ENCODE measurements around the gene IP6K2.

The IP6K2 gene

DNA sequence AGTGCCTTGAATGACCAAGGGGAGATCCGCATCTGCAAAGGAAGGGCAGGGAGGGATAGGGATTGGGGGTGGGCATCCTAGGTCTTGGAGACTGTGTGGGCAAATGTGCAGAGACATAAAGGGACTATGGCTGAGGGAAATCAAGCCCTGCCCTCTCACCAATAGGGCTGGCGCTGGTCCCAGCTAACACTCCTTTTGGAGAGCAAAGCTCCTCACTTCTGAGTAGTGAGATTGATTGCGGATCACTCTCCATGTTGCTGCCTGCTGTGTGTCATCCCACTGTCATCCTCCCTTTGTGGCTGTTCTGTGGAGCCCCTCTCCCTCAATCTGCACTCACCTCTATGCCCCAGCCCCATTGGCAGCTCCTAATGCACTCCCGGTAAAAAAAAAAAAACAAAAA is 52.1 kb downstream of the IP6K2 start:
- no peak for DNase-seq (ENCODE audit: low spot score)
- in situ Hi-C loops (cut with MboI; ENCODE audit: low pct_unique_long_range_greater_than_20kb, low sequenced_read_pairs, unreplicated experiment) = no loop called here
- TF ChIP-seq, protein P1, sequence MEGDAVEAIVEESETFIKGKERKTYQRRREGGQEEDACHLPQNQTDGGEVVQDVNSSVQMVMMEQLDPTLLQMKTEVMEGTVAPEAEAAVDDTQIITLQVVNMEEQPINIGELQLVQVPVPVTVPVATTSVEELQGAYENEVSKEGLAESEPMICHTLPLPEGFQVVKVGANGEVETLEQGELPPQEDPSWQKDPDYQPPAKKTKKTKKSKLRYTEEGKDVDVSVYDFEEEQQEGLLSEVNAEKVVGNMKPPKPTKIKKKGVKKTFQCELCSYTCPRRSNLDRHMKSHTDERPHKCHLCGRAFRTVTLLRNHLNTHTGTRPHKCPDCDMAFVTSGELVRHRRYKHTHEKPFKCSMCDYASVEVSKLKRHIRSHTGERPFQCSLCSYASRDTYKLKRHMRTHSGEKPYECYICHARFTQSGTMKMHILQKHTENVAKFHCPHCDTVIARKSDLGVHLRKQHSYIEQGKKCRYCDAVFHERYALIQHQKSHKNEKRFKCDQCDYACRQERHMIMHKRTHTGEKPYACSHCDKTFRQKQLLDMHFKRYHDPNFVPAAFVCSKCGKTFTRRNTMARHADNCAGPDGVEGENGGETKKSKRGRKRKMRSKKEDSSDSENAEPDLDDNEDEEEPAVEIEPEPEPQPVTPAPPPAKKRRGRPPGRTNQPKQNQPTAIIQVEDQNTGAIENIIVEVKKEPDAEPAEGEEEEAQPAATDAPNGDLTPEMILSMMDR (IDR thresholded peaks at IDR 0.05; ENCODE audit: extremely low read depth, insufficient read depth, missing control alignments) = no peak

DNA sequence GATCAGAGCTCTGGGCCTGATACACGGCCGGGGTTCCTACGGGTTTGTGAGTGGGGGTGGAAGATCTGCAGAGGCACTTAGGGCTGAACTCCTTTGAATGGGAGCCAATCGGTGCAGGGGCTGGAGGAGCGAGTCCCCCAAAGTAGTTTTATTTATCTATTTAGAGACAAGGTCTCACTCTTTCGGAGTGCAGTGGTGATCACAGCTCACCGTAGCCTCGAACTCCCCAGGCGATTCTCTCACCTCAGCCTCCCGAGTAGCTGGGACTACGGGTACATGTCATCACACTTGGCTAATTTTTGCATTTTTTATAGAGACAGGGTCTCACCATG is 52.7 kb downstream of the IP6K2 start:
- TF ChIP-seq, protein P1 (IDR thresholded peaks at IDR 0.05; ENCODE audit: extremely low read depth, insufficient read depth, missing control alignments) = no peak
- no peak for DNase-seq (ENCODE audit: low spot score)
- in situ Hi-C loops (cut with MboI; ENCODE audit: low pct_unique_long_range_greater_than_20kb, low sequenced_read_pairs, unreplicated experiment) = no loop called here

DNA sequence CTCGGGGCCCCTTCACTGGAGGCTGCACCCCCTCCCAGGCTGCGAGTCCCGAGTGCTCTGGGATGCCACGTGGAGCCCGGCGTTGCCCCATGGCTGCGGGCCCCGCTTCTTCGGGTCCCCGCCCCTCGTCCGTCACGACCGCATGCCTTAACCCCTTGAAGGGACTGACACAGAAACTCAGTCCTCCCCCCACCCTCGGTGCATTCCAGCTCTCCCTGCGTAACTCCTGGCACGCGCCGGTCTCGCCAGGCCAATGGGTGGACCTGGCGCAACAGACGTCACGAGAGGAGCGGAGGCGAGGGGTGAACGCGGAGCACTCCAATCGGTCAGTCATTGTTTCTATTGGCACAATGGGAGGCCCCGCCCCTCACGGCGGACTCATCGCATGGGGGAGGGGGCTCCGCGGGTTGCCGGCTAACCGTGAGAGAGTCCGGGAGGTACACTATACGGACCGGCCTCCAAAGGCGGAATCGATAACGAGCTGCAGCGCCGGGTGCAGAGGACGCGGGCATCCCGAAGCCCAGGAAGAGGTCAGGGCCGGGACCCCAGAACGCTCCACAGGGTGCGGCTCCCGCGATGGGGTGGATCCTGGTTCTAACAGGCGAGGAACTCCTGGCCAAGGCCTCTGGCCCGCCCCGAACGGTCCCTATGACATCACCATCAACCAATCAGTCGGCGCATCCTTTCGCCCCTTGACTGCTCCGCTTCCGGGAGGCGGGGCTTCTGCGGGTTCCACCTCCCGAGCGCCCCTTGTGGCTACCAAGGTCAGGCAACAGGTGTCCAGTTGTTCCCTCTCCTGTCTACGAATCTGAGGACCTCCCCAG is 53.3 kb downstream of the IP6K2 start:
- in situ Hi-C loops (cut with MboI; ENCODE audit: low pct_unique_long_range_greater_than_20kb, low sequenced_read_pairs, unreplicated experiment) = no loop called here
- DNase-seq (ENCODE audit: low spot score) = peak; percentile 99
- TF ChIP-seq, protein P1 (IDR thresholded peaks at IDR 0.05; ENCODE audit: extremely low read depth, insufficient read depth, missing control alignments) = peak; percentile 81

DNA sequence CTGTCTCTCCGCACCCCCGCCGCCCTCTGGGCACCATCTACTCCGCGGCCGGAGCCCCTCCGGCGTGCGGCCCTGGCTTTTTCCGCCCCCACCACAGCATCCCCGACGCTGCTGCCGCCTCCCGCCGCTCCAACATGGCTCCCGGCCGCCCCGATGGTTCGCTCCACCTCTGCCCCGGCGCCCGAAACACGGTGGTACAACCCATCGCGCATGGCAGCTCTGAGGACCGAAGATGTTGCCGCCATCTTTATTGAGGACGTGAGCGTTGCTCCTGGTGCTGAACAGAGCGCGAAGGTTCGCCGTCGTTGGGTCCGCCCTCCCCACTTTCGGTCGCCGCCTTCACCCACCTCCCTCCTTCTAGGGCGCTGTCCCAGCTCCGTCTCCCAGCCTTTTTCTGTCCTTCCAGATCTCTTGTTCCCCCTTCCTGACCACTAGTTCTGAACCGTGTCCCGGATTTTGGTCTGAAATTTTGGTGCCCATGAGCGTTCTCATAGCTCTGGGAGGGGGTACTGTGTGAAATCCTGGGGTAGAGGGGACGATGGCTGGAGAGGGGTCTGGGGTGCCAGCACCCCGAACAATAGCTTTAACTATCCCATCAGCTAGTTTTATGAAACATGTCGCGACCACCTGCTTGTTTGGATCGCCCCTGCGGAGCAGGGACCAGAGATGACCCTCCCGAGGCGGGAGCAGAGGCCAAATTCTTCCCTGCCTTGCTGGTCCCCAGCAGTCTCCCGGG is 54.1 kb downstream of the IP6K2 start, which contains the start of gene CELSR3:
CELSR3 (minus strand) TSS at position 134 of the 736 bp plus-strand sequence. CDS start 252 bp downstream, outside the sequence.
- peak; percentile 73 for DNase-seq (ENCODE audit: low spot score)
- in situ Hi-C loops (cut with MboI; ENCODE audit: low pct_unique_long_range_greater_than_20kb, low sequenced_read_pairs, unreplicated experiment) = no loop called here
- TF ChIP-seq, protein P1 (IDR thresholded peaks at IDR 0.05; ENCODE audit: extremely low read depth, insufficient read depth, missing control alignments) = no peak

DNA sequence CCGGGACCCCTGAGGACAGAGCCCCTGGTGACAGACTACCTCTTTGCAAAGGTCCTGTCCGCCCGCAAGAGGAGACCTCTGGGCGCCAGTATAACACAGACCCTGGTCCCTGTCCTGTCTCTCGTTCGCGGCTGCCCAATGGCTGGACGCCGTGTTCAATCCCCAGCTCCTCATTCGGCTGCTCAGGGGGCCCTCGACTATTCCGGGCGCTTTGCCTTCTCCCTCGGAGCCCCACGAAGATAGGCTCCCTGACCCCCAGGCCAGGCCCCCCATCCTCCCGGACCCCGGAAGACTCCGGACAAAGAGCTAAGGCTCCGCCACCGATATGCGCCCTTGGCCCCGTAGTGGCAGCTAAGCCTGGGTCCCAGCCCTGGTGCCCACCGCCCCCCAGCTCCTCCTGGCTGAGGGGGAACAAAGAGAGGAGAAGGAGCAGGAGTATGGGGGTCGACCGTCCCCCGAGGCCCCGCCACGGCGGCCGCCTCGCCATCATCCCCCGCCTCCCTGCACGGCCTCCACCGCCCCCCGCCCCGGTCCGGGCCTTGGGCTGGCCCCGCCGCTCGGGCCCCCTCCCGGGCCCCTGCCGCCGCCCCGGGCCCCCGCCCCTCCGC is 54.8 kb downstream of the IP6K2 start:
- DNase-seq (ENCODE audit: low spot score) = no peak
- in situ Hi-C loops (cut with MboI; ENCODE audit: low pct_unique_long_range_greater_than_20kb, low sequenced_read_pairs, unreplicated experiment) = no loop called here
- TF ChIP-seq, protein P1 (IDR thresholded peaks at IDR 0.05; ENCODE audit: extremely low read depth, insufficient read depth, missing control alignments) = no peak

DNA sequence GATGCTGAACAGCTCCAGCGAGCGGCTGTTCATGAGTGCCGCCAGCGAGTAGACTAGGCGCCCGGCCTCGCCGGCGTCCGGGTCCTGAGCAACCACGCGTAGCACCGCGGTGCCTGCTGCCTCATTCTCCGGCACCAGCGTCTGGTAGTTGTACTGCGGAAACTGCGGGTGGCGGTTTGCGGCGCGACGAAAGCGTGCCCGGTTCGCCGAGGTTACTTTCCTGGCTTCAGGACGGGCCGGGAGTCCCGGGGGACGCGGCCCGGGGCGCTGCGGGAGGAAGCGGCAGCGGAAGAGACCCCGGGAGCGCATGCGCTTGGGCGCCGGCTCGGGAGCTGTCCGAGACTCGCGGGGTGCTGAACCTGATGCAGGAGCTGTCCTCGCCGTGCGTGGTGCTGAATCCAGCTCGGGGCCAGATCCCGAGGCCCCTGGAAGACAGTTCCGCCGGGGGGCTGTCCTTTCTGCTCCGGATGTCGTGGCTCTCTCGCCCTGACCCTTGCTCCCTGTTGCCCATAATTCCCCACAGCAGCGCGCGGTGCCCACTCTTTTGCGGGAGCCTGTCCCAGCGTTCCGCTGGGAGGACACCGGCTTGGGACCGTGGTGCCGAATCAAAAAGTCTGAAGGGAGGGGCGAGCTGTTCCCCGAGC is 55.4 kb downstream of the IP6K2 start:
- DNase-seq (ENCODE audit: low spot score) = peak; percentile 92
- TF ChIP-seq, protein P1 (IDR thresholded peaks at IDR 0.05; ENCODE audit: extremely low read depth, insufficient read depth, missing control alignments) = no peak
- in situ Hi-C loops (cut with MboI; ENCODE audit: low pct_unique_long_range_greater_than_20kb, low sequenced_read_pairs, unreplicated experiment) = no loop called here

Data from GM13977 (cell line).